ENCODE data around the gene F7. TPM values are rescaled to one million over a fixed set of nuclear protein-coding genes. Genes with fewer than 3 reads are reported as not detected.

Gene F7
- total and polyA plus RNA-seq, 2 donors (not counting 3 experiments of a cell fraction or from before 2014, with no cell fraction given): not detected

DNA sequence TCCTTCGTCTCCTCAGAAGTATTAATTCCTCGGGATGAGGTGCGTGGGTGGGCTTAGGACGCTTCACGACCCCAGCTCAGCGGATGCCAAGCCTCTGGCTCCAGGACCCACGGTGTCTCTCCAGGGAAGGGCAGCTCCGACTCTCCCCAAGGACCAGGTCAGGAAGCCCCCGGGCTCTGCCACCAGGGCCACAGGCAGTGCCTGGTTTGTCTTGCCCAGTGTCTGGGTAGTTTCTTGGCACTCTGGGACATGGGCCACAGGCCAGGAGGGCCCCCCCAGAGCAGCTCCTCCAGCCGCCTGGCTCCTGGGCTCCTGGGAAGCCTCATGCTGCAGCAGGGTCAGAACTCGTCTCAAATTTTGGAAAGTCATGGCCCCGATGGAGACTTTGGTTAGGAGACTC is 55.4 kb downstream of the F7 start:
- no TSS peak for BruUV-seq (replicated peaks)
- no peak for TF ChIP-seq MYC (IDR thresholded peaks at IDR 0.05; ENCODE audit: low read depth, low read length)
- TF ChIP-seq, protein P1, sequence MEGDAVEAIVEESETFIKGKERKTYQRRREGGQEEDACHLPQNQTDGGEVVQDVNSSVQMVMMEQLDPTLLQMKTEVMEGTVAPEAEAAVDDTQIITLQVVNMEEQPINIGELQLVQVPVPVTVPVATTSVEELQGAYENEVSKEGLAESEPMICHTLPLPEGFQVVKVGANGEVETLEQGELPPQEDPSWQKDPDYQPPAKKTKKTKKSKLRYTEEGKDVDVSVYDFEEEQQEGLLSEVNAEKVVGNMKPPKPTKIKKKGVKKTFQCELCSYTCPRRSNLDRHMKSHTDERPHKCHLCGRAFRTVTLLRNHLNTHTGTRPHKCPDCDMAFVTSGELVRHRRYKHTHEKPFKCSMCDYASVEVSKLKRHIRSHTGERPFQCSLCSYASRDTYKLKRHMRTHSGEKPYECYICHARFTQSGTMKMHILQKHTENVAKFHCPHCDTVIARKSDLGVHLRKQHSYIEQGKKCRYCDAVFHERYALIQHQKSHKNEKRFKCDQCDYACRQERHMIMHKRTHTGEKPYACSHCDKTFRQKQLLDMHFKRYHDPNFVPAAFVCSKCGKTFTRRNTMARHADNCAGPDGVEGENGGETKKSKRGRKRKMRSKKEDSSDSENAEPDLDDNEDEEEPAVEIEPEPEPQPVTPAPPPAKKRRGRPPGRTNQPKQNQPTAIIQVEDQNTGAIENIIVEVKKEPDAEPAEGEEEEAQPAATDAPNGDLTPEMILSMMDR (IDR thresholded peaks at IDR 0.05; ENCODE audit: extremely low read depth in 1 of 2, insufficient read depth in 1 of 2, low read depth in 1 of 2, low read length in 2 of 2): no peak
- no peak for TF ChIP-seq GATA2 (IDR thresholded peaks at IDR 0.05; ENCODE audit: insufficient read depth, insufficient read length, low read depth, low read length)
- no peak for TF ChIP-seq MAX (IDR thresholded peaks at IDR 0.05; ENCODE audit: insufficient read depth, insufficient read length)
- TF ChIP-seq EZH2 (IDR thresholded peaks at IDR 0.05; ENCODE audit: borderline replicate concordance, low read depth, low read length, severe bottlenecking): no peak
- no peak for TF ChIP-seq FOS (IDR thresholded peaks at IDR 0.05; ENCODE audit: borderline replicate concordance, insufficient read depth, low read length)
- no peak for TF ChIP-seq POLR2A (IDR thresholded peaks at IDR 0.05; ENCODE audit: low read depth, low read length)
- TF ChIP-seq JUN (IDR thresholded peaks at IDR 0.05; ENCODE audit: borderline replicate concordance, insufficient read depth, insufficient read length, low read depth): no peak
- TF ChIP-seq POLR2AphosphoS5 (IDR thresholded peaks at IDR 0.05; ENCODE audit: insufficient read depth, low read depth, low read length): no peak
- ChIA-PET POLR2A (no interaction called here), CTCF (no interaction called here)
- Histone ChIP-seq H3K4me1 (ENCODE audit: control insufficient read depth, extremely low read depth, insufficient read depth, low read length) (no peaks in the 10 kb centered on the region), H3K4me3 (replicated peaks in 1 of 3; ENCODE audit: insufficient read depth in 1 of 3, low read depth in 1 of 3, low read length in 3 of 3) (no peak overlapping the region), H3K9me3 (replicated peaks; ENCODE audit: control insufficient read depth, insufficient read depth, low read length) (no peaks in the 10 kb centered on the region), H3K9ac (replicated peaks; ENCODE audit: extremely low read depth, insufficient read depth, low read length) (no peak overlapping the region), H3K9me1 (replicated peaks; ENCODE audit: control insufficient read depth, extremely low read depth, insufficient read depth, low read length) (no peaks in the 10 kb centered on the region), H3K27ac (ENCODE audit: insufficient read depth, low read depth, low read length) (no peak overlapping the region), H3K79me2 (ENCODE audit: control insufficient read depth, insufficient read depth, low read length) (no peaks in the 10 kb centered on the region), H4K20me1 (replicated peaks; ENCODE audit: control insufficient read depth, extremely low read depth, insufficient read depth, low read length) (no peaks in the 10 kb centered on the region), H3K36me3 (ENCODE audit: control insufficient read depth in 2 of 2, extremely low read depth in 1 of 2, insufficient read depth in 2 of 2, low read length in 2 of 2) (no peaks in the 10 kb centered on the region), H3K27me3 (ENCODE audit: control insufficient read depth in 2 of 2, insufficient read depth in 2 of 2, low read length in 2 of 2) (peaks cover 2% of the 10 kb centered on the region in 2 experiments), H2AFZ (ENCODE audit: low read depth, low read length) (no peak overlapping the region), H3K4me2 (ENCODE audit: insufficient read depth, low read length) (no peak overlapping the region)
- dilution Hi-C loops (cut with MboI; ENCODE audit: extremely low pct_ligation_motif_present, low sequenced_read_pairs) (no loop called here), intact Hi-C loops (cut with micrococcal nuclease) (no loop called here)
- DNase-seq (ENCODE audit: low read depth, low spot score) (no peak), FAIRE-seq (no peak)
